CD4-positive, alpha-beta T cell treated with Interleukin-6 at 100 ng/mL for 8 hours (primary cell): ENCODE measurements around the gene COL6A2.
"Not testable (repeated sequence)": the region's sequence is repeated elsewhere in the genome, so short reads cannot be mapped to it uniquely, and the experiment has no call there.

Experiments used
- DNase-seq: peaks from one replicate; pipeline ENCODE4 v3.0.0-alpha.2; 2020; ENCODE audit warnings: mixed read lengths, low spot score

Gene COL6A2

DNA sequence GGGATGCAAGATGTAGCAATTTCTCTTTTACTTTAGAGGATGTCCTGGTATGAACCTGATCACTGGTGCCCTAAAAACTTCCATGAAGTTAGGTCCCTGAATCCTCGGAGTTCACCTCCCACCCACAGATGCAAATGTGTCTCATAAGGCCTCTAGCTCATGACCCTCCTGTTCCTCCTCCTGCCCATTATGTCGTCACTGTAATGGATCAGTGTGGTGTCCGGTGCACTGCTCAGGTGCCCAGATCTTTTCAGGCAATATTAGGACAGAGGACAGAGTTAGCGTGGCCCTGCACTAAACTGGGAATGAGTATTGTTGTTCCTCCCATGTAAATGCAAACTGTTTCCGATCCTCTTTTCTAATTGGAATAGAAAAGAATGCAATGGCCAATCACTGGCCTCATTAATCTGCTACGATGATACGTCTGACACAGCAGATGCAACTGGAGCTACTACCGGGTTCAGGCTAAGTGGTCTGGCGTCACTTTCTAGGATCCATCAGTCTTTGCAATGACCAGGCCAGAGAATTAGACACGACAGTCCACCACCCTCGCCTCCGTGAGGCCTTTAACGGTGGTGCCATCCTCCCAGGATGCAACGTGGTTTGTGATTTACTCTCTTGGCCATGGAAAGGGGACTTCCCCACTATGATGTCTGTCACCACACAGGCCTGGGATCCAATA is 3.4 kb upstream of the COL6A2 start:
- DNase-seq, result no peak

DNA sequence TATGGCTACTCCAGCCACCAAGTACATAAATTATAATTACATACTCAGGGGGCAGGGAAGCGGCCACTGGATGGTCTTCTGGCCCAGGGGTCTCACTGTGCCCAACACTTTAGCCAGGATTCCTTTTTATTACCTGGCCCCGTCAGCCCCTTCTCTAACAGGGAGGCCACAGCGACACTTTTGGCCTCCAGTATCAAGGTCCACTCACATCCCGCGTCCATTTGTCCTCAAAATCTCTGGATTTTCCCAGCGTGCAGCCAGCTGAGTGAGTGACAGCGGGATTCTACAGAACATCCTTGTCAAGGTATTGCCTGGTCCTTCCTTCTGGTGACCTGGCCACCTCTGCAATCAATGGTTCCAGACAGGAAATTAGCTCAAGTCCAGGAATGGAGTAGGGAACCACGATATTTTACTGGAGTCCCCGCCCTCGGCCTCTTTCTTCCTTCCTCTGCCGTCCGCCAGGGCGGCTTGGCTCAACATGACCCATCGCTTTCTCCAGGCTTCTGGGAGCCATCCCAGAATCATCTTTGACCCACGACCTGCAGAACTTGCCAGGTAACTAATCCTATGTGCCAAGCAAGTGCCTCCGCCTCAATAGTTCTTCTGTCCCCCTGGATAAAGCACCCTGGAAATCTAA is 2.7 kb upstream of the COL6A2 start:
- DNase-seq, result no peak

DNA sequence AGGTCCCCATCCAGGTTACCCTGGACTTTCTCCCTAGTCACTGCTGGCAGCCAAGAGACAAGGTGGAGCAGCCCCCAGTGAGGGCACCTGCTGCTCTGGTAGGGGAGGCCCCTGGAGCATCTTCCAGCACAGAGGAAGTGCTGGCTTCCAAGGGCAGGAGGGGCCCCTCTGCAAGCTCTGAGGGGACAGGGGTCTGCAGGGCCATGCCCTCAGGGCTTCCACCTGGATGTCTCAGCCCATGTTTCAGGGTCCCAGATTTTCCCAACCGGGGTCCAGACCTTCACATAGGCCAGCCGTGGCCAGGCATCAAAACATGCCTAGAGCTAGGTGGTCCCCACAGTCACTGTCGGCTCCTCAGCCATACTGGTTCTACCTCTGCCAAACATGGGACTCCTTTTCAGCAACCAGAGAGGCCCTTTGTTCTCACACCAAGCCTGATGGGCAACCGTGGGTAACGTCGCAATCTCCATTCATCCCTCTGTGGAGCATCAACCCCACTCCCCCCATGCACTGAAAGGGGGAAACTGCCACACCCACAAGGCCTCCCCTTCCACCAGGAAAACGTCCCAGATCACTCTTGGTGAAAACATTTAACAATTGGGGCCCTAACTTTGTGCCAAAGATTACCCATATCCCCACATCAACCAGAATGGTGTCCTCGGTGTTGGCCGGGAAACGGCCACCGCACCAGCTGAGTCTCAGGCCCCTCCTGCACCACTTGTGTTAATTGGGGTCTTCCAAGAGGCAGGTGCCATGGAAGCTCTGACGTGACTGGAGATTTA is 1.9 kb upstream of the COL6A2 start:
- DNase-seq, result no peak

DNA sequence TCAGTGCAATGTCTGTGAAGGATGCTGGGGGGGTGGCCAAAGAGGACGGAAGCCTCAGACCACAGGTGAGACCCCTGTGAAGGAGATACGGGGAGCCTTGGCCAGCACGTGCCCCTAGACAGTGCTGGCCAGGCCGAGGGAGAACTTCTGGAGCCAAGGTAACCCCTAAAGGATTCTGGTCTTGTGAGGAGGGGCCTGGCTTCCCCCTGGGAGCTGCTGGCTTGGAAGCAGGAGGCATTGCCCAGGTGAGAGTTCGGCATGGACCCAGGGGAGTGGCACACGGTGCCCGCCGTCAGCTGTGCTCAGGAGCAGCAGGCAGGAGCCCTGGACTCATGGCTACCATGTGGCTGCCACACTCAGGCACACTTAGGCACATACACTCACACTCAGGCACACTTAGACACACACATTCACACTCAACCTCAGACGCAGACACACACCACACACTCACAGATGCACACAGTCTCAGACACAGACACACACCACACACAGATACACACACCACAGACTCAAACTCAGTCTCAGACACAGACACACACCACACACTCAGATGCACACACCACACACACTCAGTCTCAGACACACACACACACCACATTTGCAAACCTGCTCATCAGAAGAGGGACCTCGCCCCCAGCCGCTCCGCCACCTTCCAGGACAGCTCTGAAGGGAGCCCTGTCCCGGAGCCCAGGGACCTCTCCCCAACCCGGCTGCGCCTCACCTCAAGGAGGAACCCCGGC is 1.1 kb upstream of the COL6A2 start:
- DNase-seq, result no peak

DNA sequence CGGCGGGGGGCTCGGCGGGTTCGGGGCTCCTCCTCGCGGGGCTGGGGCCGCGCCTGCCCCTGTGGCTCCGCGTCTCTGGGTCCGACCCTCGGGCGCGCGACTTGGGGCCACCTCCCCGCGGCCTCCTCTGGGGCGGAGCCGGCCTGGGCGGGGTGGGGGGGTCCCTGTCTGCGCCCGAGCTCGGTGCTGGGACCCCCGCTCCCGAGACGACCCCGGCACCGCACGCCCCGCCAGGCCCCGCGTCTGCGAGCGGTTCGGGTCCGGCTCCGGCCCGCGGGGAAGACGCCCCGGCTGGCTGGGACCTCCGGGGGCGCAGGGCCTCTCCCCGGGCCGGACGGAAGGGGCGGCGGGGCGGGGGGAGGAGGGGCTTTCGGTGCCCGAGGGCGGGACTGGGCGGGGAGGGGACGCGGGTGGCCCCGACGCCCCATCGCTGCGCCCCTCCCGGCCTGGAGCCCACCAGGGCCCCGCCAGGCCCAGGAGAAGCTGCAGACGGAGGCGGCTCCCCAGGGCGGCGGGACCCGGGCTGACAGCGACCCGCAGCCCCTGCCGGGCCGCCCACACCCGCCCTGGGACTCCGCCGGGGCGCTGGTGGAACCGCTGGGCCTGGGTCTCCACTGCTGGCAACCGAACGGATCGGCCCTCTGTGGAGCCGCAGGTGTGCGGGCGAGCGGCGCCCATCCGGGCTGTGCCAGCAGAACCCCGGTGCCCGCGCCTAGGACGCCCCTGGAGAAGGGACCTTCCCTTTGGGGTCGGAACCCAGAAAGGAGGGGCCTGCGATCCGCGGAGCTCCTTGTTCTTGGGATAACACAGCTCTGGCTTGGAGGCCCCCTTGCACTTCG is 610 bp downstream of the COL6A2 start:
- no peak for DNase-seq

DNA sequence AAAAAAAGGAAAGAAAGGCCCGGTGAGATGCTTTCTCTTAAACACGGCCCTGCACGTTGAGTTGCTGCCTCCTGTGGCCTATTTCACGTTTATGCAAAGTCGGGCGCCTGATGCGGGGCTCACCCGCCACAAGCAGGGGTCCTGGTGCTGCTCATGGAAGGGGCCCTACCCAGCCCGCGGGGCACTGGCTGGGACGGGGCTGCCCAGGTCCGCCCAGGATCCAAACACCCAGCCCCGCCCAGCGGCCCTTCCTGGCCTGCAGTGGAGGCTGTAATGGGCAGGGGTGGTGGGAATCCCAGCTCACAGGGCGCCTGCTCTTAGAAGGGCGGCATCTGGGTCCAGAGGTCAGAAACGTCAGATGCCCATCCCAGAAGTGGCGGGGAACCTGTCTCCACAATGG is 1.6 kb downstream of the COL6A2 start:
- DNase-seq, result no peak

DNA sequence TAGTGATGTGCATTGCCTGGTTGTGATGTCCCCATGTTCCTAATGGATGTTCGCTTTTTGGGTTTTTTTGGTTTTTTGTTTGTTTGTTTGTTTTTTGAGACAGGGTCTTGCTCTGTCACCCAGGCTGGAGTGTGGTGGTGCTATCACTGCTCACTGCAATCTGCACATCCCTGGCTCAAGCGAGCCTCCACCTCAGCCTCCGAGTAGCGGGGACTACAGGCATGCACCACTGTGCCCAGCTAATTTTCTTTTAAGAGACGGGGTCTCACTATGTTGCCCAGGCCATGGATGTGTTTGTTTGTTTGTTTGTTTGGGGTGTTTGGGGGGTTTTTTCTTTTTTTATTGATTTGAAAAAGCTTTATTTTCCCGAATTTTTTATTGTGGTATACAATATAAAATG is 2.1 kb downstream of the COL6A2 start:
- DNase-seq, result no peak

DNA sequence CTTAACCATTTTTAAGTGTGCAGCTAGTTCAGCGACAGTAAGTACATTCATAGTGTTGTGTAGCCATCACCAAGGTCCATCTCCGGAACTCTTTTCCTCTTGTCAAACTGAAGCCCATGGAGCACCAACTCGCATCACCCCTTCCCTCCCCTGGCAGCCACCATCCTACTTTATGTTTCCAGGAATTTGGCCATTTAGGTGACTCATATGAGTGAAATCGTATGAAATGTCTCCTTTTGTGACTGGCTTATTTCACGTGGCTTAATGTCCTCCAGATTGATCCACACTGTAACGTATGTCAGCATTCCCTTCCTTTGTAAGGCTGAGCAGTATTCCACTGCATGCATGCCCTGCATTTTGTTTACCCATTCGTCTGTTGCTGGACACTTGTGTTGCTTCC is 2.5 kb downstream of the COL6A2 start:
- DNase-seq, result no peak

DNA sequence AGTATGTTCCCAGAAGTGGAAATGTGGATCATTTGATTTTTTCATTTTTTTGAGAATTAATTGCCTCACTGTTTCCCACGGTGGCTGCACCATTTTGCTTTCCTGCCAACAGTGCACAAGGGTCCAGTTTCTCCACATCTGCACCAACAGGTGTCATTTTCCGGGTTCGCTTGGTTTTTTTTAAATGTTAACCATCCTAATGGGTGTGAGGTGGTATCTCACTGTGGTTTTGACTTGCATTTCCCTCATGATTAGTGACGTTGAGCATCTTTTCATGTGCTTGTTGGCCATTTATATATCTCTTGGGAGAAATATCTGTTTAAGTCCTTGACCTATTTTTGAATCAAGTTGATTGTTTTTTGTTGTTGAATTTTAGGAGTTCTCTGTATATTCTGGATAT is 3.0 kb downstream of the COL6A2 start:
- DNase-seq, result peak; percentile 0

DNA sequence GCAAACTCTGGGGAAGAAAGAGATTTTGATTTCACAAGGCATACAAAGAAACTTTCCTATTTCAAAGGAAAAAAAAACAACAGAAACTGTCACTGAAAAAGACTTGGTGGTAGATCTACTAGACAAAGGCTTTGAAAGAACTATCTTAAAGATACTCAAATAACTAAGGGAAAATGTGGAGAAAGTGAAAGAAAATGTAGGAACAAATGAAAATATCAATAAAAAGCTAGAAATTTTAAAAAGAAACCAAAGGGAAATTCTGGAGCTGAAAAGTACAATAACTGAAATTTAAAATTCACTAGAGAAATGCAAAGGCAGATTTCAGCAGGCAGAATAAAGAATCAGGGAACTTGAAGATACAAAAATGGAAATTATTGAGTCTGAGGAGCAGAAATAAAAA is 6.2 kb downstream of the COL6A2 start:
- no peak for DNase-seq

DNA sequence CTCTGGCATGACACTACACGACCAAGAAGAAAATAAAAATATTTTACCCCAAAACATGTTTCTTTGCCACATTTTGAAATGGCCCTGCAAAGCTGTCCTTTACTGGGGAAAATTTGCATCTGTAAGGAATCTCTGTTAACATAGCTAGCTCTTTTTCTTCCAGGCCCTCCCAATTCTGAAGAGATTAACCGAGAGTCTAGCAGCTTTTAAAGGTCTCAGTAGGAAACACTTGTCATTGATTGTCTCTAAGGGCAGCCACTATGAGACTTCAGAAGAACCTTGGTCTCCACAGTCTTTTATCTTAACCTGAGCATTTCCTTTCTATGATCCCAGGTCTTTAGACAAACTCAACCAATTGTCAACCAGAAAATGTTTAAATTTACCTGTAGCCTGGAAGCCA is 9.5 kb downstream of the COL6A2 start:
- not testable (repeated sequence) for DNase-seq

DNA sequence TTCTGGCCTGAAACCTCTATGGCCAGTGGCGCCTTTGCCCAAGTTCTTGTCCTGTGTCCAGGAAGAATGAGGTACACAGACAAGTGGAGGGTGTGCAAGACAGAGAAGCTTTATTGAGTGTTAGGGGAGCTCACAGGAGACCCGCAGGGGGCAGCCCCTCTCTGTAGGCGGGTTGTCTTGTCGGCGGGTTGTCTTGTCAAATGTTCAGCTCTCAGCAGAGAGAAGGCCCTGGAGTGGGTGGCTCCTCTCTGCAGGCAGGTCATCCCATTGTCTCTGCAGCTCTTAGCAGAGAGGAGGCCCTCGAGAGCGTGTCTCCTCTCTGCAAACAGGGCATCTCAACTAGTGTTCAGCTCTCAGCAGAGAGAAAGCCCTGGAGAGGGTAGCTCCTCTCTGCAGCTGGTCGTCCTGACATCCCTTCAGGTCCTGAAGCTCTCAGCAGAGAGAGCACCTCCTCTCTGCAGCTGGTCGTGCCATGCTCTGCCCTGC is 11.0 kb downstream of the COL6A2 start:
- DNase-seq, result no peak

DNA sequence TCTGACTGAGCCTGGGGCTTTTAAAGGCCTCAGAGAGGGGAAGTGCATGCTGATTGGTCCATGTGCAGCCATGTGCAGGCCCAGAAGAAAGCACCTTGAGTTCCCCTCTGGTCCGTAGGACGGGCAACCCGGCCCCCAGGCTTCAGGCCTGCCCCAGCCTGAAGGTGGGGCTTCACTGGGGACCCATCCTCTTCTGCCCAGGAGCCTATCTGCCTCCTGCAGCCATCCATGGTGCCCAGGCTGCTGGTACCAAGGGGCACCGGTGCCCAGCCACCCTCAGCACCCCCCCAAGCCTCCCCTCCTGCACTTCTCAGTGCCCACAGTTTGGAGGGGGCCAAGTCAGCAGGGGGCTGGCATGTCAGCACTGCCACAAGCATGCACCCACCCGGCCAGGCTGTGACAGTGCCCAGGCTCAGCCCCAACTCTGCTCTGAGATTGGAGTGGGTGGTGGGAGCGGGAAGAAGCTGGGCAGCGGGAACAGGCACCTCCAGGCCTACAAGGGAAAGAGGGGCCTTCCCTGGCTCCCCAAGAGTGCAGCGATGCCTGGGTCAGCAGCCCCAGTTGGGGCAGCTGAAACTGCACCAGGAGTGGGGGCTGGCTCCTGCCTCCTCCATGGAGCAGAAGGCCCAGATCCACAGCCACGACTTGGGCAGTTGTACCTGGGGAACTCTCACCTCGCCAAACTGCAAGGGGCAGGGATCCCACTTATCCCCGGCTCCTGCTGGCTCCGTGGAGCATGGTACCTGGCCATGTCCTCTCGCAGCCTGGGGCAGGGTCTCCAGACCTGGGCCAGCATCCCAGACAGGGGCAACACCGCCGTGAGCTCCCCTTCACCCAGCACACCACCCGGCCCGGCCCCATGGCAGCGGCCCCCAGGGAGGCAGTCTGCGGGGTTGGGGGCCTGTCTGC is 11.7 kb downstream of the COL6A2 start:
- DNase-seq, result peak; percentile 0

DNA sequence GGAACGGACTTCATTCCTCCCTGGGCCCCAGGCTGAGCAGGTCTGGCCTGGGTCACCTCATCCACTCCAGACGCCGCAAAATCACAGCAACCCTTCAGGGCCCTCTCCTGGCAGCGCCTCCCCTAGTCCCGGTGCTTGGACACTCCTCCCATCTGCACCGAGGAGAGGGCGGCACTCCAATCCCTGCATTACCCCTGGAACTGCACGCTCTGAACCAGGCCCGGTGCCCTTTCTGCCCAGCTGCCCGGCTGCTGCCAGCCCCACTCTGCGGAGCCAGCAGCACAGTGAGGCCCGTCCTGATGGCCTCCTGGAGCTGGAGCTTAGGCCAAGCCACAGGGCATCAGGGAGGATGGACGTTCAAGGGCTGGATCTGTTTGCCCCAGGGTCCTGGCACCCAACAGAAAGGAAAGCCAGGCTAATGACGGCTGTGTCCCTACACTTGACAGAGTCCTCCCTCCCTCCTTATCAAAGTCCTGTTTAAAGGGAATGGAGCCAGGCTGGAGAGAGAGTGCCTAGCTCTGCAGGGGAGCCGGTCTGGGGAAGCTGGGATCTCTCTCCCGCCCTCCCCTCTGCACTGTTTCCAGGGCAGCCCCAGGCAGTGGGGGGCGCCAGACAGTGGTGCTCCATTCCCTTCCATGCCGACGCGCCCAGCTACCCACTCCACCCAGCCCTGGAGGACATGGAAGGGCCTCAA is 12.7 kb downstream of the COL6A2 start:
- DNase-seq, result no peak

DNA sequence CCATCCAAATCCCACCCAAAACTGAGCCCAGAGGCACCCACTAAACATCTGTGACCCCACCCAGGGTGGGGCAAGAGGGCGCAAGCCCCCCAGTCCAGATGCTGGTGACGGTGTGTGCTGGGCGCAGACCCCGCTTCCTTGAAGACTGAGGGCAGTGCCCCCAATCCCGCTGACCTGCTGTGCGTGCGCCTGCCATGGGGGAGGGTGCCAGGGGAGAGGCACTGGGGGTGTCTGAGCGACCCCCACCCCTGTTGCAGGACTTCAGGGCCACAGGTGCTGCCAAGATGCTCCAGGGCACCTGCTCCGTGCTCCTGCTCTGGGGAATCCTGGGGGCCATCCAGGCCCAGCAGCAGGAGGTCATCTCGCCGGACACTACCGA is 13.3 kb downstream of the COL6A2 start:
- no peak for DNase-seq

DNA sequence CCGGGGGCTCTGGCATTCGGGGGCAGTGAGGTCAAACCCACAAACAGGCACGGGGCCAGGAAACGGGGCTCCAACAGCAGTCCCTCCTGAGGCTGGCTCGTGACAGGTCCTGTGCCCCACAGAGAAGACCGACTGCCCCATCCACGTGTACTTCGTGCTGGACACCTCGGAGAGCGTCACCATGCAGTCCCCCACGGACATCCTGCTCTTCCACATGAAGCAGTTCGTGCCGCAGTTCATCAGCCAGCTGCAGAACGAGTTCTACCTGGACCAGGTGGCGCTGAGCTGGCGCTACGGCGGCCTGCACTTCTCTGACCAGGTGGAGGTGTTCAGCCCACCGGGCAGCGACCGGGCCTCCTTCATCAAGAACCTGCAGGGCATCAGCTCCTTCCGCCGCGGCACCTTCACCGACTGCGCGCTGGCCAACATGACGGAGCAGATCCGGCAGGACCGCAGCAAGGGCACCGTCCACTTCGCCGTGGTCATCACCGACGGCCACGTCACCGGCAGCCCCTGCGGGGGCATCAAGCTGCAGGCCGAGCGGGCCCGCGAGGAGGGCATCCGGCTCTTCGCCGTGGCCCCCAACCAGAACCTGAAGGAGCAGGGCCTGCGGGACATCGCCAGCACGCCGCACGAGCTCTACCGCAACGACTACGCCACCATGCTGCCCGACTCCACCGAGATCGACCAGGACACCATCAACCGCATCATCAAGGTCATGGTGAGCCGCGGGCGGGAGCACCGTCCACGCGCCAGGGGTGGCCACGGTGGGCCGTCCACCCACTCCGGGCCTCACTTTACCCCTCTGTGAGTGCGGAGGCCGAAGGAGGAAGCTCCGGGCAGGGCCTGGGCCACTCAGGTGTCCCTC is 14.2 kb downstream of the COL6A2 start:
- DNase-seq, result no peak

DNA sequence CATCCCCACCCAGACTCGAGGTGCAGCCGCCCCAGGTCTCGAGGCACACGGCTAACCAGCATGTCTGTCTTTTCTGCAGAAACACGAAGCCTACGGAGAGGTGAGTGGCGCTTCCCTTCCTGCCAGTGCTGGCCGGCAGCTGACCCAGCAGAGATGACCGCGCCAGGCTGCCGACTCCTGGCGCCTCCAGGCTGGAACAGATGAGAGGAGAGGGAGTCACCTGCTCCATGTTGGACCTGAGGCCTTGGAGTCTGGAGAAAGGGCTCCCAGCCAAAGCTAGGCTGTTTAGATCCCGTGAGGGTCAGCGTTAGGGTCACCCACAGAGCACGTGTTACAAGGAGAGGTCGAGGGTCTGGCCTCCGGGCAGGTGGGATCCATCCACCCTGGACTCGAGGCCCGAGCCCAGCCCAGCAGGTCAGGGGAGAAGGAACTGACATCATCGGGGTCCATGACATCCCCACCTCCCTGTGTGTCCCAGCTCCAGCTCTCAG is 14.9 kb downstream of the COL6A2 start:
- DNase-seq, result no peak

DNA sequence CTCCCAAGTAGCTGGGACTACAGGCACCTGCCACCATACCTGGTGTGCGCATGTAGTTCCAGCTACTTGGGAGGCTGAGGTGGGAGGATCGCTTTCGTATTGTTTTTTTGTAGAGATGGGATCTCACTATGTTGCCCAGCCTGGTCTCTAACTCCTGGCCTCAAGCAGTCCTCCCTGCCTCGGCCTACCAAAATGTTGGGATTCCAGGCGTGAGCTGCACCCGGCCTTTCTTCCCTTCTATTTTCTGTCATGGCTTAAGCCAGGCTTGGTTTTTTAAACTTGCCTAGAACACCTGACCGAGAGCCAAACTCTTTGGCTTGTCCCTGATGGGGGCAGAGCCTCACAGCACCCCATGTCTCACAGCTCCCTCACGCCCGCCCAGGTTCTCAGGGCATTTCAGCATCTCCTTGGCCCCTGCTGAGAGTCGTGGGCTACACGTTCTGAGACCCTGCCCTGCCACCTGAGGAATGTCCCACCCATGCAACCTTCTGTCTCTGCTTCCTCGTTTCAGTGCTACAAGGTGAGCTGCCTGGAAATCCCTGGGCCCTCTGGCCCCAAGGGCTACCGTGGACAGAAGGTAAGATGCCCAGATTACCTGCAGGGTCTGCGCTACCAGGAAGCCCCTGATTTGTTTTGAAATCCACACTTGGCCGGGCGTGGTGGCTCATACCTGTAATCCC is 15.7 kb downstream of the COL6A2 start:
- DNase-seq, result no peak
